ENCODE data around the gene KRT4. TPM values are rescaled to one million over a fixed set of nuclear protein-coding genes. Genes with fewer than 3 reads are reported as not detected.

The KRT4 gene
- total and polyA plus RNA-seq, 3 donors from 2014 or later = 0.19 TPM; not detected in 2

DNA sequence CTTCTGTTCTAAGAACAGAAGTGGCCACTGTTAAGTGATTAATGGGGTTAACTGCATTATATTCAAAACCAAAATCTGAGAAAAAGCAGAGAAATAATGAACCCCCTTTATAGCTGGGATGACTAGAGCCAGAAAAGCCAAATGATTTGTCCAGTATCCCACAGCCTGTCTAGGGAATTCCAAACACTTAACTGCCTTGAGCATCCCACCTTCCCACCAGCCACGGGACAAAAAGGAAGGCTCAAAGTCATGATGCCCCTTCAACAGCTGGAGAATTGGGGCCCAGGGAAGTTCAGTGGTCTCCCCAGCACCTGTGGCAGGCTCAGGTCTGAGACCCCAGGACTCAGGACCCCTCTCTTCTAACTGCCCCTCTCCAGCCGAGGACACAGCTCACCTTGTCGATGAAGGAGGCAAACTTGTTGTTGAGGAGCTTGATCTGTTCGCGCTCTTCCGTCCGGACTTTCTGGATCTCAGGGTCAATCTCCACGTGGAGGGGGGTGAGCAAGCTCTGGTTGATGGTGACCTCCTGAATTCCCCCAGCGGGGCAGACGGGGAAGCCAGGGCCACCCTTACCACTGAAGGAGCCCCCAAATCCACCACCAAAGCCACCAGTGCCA, 605 bp downstream of the KRT4 start:
- Histone ChIP-seq H3K4me3 (no peak overlapping the region), H3K9me3 (no peaks in the 10 kb centered on the region), H3K36me3 (ENCODE audit: low read depth, missing control alignments) (no peaks in the 10 kb centered on the region), H3K27me3 (no peaks in the 10 kb centered on the region), H3K27ac (no peak overlapping the region), H3K4me1 (no peaks in the 10 kb centered on the region)
- intact Hi-C loops (cut with DNase I; ENCODE audit: low total_unique reads) = no loop called here
- 87 to 90% methylated on average over 4 to 8 of the region's 10 CpGs for WGBS, 2 donors
- DNase-seq = no peak
- TF ChIP-seq POLR2A (IDR thresholded peaks at IDR 0.05) = no peak
- TF ChIP-seq, protein P1, sequence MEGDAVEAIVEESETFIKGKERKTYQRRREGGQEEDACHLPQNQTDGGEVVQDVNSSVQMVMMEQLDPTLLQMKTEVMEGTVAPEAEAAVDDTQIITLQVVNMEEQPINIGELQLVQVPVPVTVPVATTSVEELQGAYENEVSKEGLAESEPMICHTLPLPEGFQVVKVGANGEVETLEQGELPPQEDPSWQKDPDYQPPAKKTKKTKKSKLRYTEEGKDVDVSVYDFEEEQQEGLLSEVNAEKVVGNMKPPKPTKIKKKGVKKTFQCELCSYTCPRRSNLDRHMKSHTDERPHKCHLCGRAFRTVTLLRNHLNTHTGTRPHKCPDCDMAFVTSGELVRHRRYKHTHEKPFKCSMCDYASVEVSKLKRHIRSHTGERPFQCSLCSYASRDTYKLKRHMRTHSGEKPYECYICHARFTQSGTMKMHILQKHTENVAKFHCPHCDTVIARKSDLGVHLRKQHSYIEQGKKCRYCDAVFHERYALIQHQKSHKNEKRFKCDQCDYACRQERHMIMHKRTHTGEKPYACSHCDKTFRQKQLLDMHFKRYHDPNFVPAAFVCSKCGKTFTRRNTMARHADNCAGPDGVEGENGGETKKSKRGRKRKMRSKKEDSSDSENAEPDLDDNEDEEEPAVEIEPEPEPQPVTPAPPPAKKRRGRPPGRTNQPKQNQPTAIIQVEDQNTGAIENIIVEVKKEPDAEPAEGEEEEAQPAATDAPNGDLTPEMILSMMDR (IDR thresholded peaks at IDR 0.05) = no peak

DNA sequence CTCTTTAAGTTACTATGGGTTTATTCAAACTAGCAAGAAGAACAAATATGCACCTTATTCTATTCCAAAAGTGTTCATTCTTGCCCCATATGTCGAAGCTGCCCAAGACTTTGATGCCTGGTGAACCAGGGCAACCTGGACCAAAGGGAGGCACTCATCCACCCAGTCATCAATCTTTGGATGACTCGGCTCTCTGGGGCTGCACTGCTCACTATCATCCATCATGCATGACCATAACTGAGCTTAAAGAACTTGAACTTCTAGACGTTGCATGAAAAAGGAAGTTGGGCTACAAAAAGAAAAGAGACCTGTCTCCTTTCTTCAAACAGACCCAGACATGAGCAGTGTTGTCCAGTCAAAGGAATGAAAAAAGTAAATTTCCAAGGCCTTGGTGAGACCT, 1.2 kb downstream of the KRT4 start:
- Histone ChIP-seq H3K36me3 (ENCODE audit: low read depth, missing control alignments) (no peaks in the 10 kb centered on the region), H3K4me3 (no peak overlapping the region), H3K4me1 (no peaks in the 10 kb centered on the region), H3K27me3 (no peaks in the 10 kb centered on the region), H3K9me3 (no peaks in the 10 kb centered on the region), H3K27ac (no peak overlapping the region)
- intact Hi-C loops (cut with DNase I; ENCODE audit: low total_unique reads) = no loop called here
- DNase-seq = no peak
- TF ChIP-seq, protein P1 (IDR thresholded peaks at IDR 0.05) = no peak
- no peak for TF ChIP-seq POLR2A (IDR thresholded peaks at IDR 0.05)
- 57 to 78% methylated on average over 3 of the region's 3 CpGs for WGBS, 2 donors

DNA sequence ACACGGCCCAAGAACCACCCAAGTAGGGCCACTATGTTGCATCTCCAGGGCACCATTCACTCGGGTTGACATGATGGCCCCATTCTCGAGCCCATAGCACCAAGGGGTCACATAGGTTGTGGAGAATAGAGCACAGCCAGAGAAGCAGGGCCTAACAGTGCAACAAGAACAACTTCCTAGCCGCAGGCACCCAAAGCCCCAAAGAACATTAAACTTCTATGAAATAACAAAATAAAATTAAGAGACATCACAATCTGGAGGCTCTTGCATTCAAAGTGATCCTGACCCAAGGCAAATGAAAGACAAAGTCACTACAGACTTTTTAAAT, 1.9 kb downstream of the KRT4 start:
- DNase-seq = no peak
- intact Hi-C loops (cut with DNase I; ENCODE audit: low total_unique reads) = no loop called here
- 81 to 84% methylated on average over 4 of the region's 4 CpGs for WGBS, 2 donors

DNA sequence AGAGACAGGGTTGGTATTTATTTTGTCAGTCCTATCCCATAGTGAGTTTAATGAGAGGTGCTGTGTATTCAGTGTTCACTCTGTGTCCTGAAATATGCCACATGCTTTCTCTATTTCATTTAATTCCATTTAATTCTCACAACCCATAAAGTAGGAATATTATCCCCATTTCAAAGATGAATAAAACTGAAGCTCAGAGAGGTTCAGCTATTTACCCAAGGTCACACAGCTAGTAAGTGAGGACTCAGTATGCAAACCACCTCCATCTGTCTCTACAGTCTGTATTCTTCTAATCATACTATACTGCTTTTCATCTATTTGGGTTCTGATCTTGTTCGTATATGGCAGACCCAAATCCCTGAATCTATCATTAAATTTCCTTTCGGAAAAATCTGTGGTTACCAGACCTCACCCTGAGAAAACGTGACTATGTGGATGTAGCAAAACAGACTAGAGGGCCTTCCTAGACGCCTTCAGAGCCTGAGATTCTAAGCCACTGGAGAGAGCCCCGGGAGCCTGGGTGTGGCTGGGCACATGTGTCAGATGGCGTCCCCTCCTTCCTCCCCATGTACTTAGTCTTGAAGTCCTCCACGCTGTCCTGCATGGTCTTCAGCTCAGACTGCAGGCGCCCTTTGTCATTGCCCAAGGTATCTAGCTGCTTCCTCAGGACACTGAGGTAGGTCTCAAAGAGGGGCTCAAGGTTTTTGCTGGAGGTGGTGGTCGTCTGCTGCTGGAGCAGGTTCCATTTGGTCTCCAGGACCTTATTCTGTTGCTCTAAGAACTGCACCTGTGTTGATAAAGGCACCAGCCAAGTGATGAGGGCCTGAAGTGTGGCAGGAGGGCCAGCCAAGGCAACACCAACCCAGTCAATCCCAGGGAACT, 2.5 kb downstream of the KRT4 start:
- intact Hi-C loops (cut with DNase I; ENCODE audit: low total_unique reads) = no loop called here
- H3K4me3 ChIP-seq = no peak overlapping the region
- H3K9me3 ChIP-seq = no peaks in the 10 kb centered on the region
- H3K27ac ChIP-seq = no peak overlapping the region
- 83 to 92% methylated on average over 8 to 9 of the region's 9 CpGs for WGBS, 2 donors
- H3K4me1 ChIP-seq = no peaks in the 10 kb centered on the region
- TF ChIP-seq, protein P1 (IDR thresholded peaks at IDR 0.05) = no peak
- no peak for TF ChIP-seq POLR2A (IDR thresholded peaks at IDR 0.05)
- no peaks in the 10 kb centered on the region for H3K36me3 ChIP-seq (ENCODE audit: low read depth, missing control alignments)
- no peak for DNase-seq
- H3K27me3 ChIP-seq = no peaks in the 10 kb centered on the region

More for the DNA sequence above, 1.9 kb downstream of the KRT4 start:
- H3K4me1 ChIP-seq = no peaks in the 10 kb centered on the region
- no peaks in the 10 kb centered on the region for H3K36me3 ChIP-seq (ENCODE audit: low read depth, missing control alignments)
- H3K9me3 ChIP-seq = no peaks in the 10 kb centered on the region
- H3K4me3 ChIP-seq = no peak overlapping the region
- TF ChIP-seq POLR2A (IDR thresholded peaks at IDR 0.05) = no peak
- TF ChIP-seq, protein P1 (IDR thresholded peaks at IDR 0.05) = no peak
- no peaks in the 10 kb centered on the region for H3K27me3 ChIP-seq
- H3K27ac ChIP-seq = no peak overlapping the region

All from testis (tissue), 3 donors.